Endothelial cell of umbilical vein (primary cell): ENCODE data around the gene DISP3. TPM values are rescaled to one million over a fixed set of nuclear protein-coding genes. Genes with fewer than 3 reads are reported as not detected.

Experiments used
- BruUV-seq: library from RNA; stranded (reverse); fragments of 400-500 nt; replicated peaks from 2 replicates; lab custom pipeline; 2021; lab: Mats Ljungman, UMichigan
- CTCF ChIA-PET: fragments of 300-600, 350-600 bp; sonication (Branson Sonifier 250); formaldehyde crosslinking; loops from one replicate; lab custom pipeline; 2021; ENCODE audit warnings: antibody characterized with exemption, inconsistent platforms; lab: Charles Lee
- POLR2A ChIA-PET: fragments of 300-600, 350-600 bp; sonication (Branson Sonifier 250); formaldehyde crosslinking; loops from one replicate; lab custom pipeline; 2021; ENCODE audit warnings: antibody characterized with exemption, inconsistent platforms; lab: Charles Lee
- DNase-seq: peaks from one replicate; pipeline ENCODE4 v3.0.0-alpha.2; 2011; ENCODE audit warnings: low read depth, low spot score
- FAIRE-seq: peaks from 2 replicates; lab custom pipeline; 2011; peaks lifted over from hg19 to GRCh38; lab: Jason Lieb, UNC
- H2AFZ ChIP-seq: 2 replicates; pipeline ENCODE4 v1.6.0; 2012; ENCODE audit warnings: low read depth, low read length, control low read depth, inconsistent platforms
- H3K27ac ChIP-seq: 2 replicates; pipeline ENCODE4 v1.5.1; 2011; ENCODE audit warnings: low read depth, mild to moderate bottlenecking, control low read depth, low read length, moderate library complexity; ENCODE audit not compliant: insufficient read depth
- H3K27me3 ChIP-seq, 2 experiments: 2 replicates each; pipeline versions ENCODE4 v1.6.0 to v1.6.1; 2011; ENCODE audit warnings: low read length in 2 of 2, mixed read lengths in 1 of 2; ENCODE audit not compliant: control insufficient read depth in 2 of 2, insufficient read depth in 2 of 2
- H3K36me3 ChIP-seq, 2 experiments: 2 replicates in 1 of 2; 3 replicates in 1 of 2; pipeline ENCODE4 v1.5.1; 2011; ENCODE audit warnings: low read length in 2 of 2, mild to moderate bottlenecking in 1 of 2, moderate library complexity in 1 of 2; ENCODE audit not compliant: control insufficient read depth in 2 of 2, insufficient read depth in 2 of 2; ENCODE audit errors: extremely low read depth in 1 of 2
- H3K4me1 ChIP-seq: 3 replicates; pipeline ENCODE4 v1.5.1; 2011; ENCODE audit warnings: mild to moderate bottlenecking, low read length; ENCODE audit not compliant: control insufficient read depth, insufficient read depth; ENCODE audit errors: extremely low read depth
- H3K4me2 ChIP-seq: 2 replicates; pipeline ENCODE4 v1.6.1; 2011; ENCODE audit warnings: low read length, control low read depth, mixed read lengths; ENCODE audit not compliant: insufficient read depth
- H3K4me3 ChIP-seq, 3 experiments: fragments of 200-600 bp in 1 of 3; sonication (generic), shearing (Covaris generic) in 1 of 3; replicated peaks in 1 of 3; 2 replicates each; pipeline ENCODE4 v1.5.1; 2011 to 2016; ENCODE audit warnings: control low read depth in 3 of 3, low read length in 3 of 3, mild to moderate bottlenecking in 2 of 3, inconsistent platforms in 1 of 3, low read depth in 1 of 3, moderate library complexity in 1 of 3; ENCODE audit not compliant: insufficient read depth in 1 of 3
- H3K79me2 ChIP-seq: 2 replicates; pipeline ENCODE4 v1.6.0; 2012; ENCODE audit warnings: low read length, inconsistent platforms; ENCODE audit not compliant: control insufficient read depth, insufficient read depth
- H3K9ac ChIP-seq: replicated peaks from 2 replicates; pipeline ENCODE3; 2011; ENCODE audit warnings: low read length, control low read depth; ENCODE audit not compliant: insufficient read depth; ENCODE audit errors: extremely low read depth
- H3K9me1 ChIP-seq: replicated peaks from 3 replicates; pipeline ENCODE4 v1.6.0; 2011; ENCODE audit warnings: mild to moderate bottlenecking, low read length; ENCODE audit not compliant: control insufficient read depth, insufficient read depth; ENCODE audit errors: extremely low read depth
- H3K9me3 ChIP-seq: replicated peaks from 2 replicates; pipeline ENCODE4 v1.5.1; 2012; ENCODE audit warnings: low read length, inconsistent platforms; ENCODE audit not compliant: control insufficient read depth, insufficient read depth
- H4K20me1 ChIP-seq: replicated peaks from 2 replicates; pipeline ENCODE3; 2011; ENCODE audit warnings: mild to moderate bottlenecking, low read length; ENCODE audit not compliant: control insufficient read depth, insufficient read depth; ENCODE audit errors: extremely low read depth
- CTCF ChIP-seq, 2 donors: IDR thresholded peaks; 1 replicate in 1 of 2; 2 replicates in 1 of 2; pipeline ENCODE4 v1.5.1; 2011; ENCODE audit warnings: low read length in 2 of 2, mild to moderate bottlenecking in 2 of 2, moderate library complexity in 2 of 2, control low read depth in 1 of 2, inconsistent platforms in 1 of 2, low read depth in 1 of 2; ENCODE audit not compliant: insufficient read depth in 1 of 2; ENCODE audit errors: extremely low read depth in 1 of 2
- EZH2 ChIP-seq: IDR thresholded peaks from 2 replicates; pipeline ENCODE4 v1.6.1; 2012; ENCODE audit warnings: borderline replicate concordance, low read depth, mild to moderate bottlenecking, moderate library complexity, low read length, inconsistent platforms; ENCODE audit not compliant: severe bottlenecking
- FOS ChIP-seq: IDR thresholded peaks from 2 replicates; pipeline ENCODE4 v1.6.1; 2011; ENCODE audit warnings: mild to moderate bottlenecking, low read length, moderate library complexity, borderline replicate concordance; ENCODE audit not compliant: insufficient read depth
- GATA2 ChIP-seq: IDR thresholded peaks from 2 replicates; pipeline ENCODE4 v1.7.0; 2011; ENCODE audit warnings: low read depth, mild to moderate bottlenecking, moderate library complexity, mixed read lengths, low read length; ENCODE audit not compliant: insufficient read length, insufficient read depth
- JUN ChIP-seq: IDR thresholded peaks from 2 replicates; pipeline ENCODE4 v1.6.1; 2011; ENCODE audit warnings: borderline replicate concordance, low read depth; ENCODE audit not compliant: insufficient read length, insufficient read depth
- MAX ChIP-seq: IDR thresholded peaks from 2 replicates; pipeline ENCODE4 v1.6.1; 2011; ENCODE audit not compliant: insufficient read depth, insufficient read length
- POLR2A ChIP-seq: IDR thresholded peaks from 2 replicates; pipeline ENCODE4 v1.6.1; 2012; ENCODE audit warnings: low read depth, mild to moderate bottlenecking, control low read depth, low read length
- dilution Hi-C: fragments of 300-500 bp; cut with MboI; formaldehyde crosslinking; loops from one replicate; pipeline ENCODE4 v1.15.0; 2019; ENCODE audit warnings: low sequenced_read_pairs; ENCODE audit not compliant: extremely low pct_ligation_motif_present
- intact Hi-C: fragments of 100-400 bp; cut with micrococcal nuclease; formaldehyde crosslinking; loops from one replicate; pipeline ENCODE4 v1.10.0; 2022
- polyA plus RNA-seq, 4 experiments: library from polyadenylated mRNA; depleted of rRNA in 3 of 4; stranded (reverse) in 3 of 4; unstranded in 1 of 4; fragments of >200 nt; gene quantifications; 2 replicates each; pipeline versions ENCODE4 v1.2.1 to v1.2.3, GENCODE V29; 2011 to 2012; ENCODE audit warnings: missing spikeins in 1 of 4
- total RNA-seq: library from RNA; stranded (reverse); gene quantifications from 2 replicates; pipeline ENCODE4 v1.2.3, GENCODE V29; 2021

Gene DISP3
- total and polyA plus RNA-seq, 2 donors (not counting 3 experiments of a cell fraction or from before 2014, with no cell fraction given) = 0.26 to 0.49 TPM

- POLR2A ChIA-PET = no interaction called here
- no peaks in the 10 kb centered on the region for H3K4me1 ChIP-seq
- no peak overlapping the region for H3K27ac ChIP-seq
- intact Hi-C loops (no loop called here), dilution Hi-C loops (no loop called here)
- H3K4me3 ChIP-seq = no peak overlapping the region
- no peaks in the 10 kb centered on the region for H3K9me3 ChIP-seq
- H3K27me3 ChIP-seq = no peaks in the 10 kb centered on the region
- no peaks in the 10 kb centered on the region for H3K79me2 ChIP-seq
- BruUV-seq = no TSS peak
- no peaks in the 10 kb centered on the region for H3K36me3 ChIP-seq
- FAIRE-seq (no peak), DNase-seq (no peak)
- H2AFZ ChIP-seq = no peak overlapping the region
- H4K20me1 ChIP-seq = no peaks in the 10 kb centered on the region
- H3K9me1 ChIP-seq = no peaks in the 10 kb centered on the region
- TF ChIP-seq EZH2 = no peak
- no peak for TF ChIP-seq GATA2
- TF ChIP-seq JUN = no peak
- no peak for TF ChIP-seq MAX
- TF ChIP-seq CTCF (IDR thresholded peaks at IDR 0.05; ENCODE audit: extremely low read depth in 1 of 2, insufficient read depth in 1 of 2, low read depth in 1 of 2, low read length in 2 of 2) = no peak
- no peak for TF ChIP-seq POLR2A
- no peak for TF ChIP-seq FOS
- H3K9ac ChIP-seq = no peak overlapping the region
- CTCF ChIA-PET = no interaction called here
- no peak overlapping the region for H3K4me2 ChIP-seq
Measured at GRCh38 chr1:11570821-11571380, 91.9 kb downstream of the DISP3 start.
